ENCODE data around the gene PACRG. TPM values are rescaled to one million over a fixed set of nuclear protein-coding genes. Genes with fewer than 3 reads are reported as not detected.

Gene PACRG
- total RNA-seq, 1 experiment from 2014 or later = not detected

- H3K27me3 Mint-ChIP-seq (ENCODE audit: insufficient read depth, unreplicated experiment) = no peaks in the 10 kb centered on the region
- no peak for DNase-seq
- POLR2A ChIA-PET = no interaction called here
- H3K9me3 Mint-ChIP-seq (ENCODE audit: unreplicated experiment) = no peaks in the 10 kb centered on the region
- Histone ChIP-seq H3K36me3 (ENCODE audit: control insufficient read depth, insufficient read depth, low read length) (no peaks in the 10 kb centered on the region), H3K4me3 (ENCODE audit: low read depth, low read length) (no peak overlapping the region), H3K27me3 (replicated peaks; ENCODE audit: control insufficient read depth, insufficient read depth, low read length) (no peaks in the 10 kb centered on the region), H3K9me3 (no peaks in the 10 kb centered on the region), H3K4me1 (no peaks in the 10 kb centered on the region)
- BruUV-seq (replicated peaks) = no TSS peak
- H3K4me1 Mint-ChIP-seq (ENCODE audit: low read depth, unreplicated experiment) = no peaks in the 10 kb centered on the region
- intact Hi-C loops (cut with micrococcal nuclease; ENCODE audit: unreplicated experiment) = no loop called here
- H3K4me3 Mint-ChIP-seq (ENCODE audit: unreplicated experiment) = no peak overlapping the region
- no peak overlapping the region for H3K27ac Mint-ChIP-seq (ENCODE audit: unreplicated experiment)
- H3K36me3 Mint-ChIP-seq (ENCODE audit: insufficient read depth, unreplicated experiment) = no peaks in the 10 kb centered on the region
- CTCF ChIA-PET = no interaction called here
- no peak for TF ChIP-seq CTCF (IDR thresholded peaks at IDR 0.05; ENCODE audit: insufficient read depth in 1 of 2, low read depth in 1 of 2, low read length in 1 of 2, severe bottlenecking in 1 of 2, unreplicated experiment in 1 of 2)
Observed at GRCh38 chr6:162882801-162883481, 155.2 kb downstream of the PACRG start.

DNA sequence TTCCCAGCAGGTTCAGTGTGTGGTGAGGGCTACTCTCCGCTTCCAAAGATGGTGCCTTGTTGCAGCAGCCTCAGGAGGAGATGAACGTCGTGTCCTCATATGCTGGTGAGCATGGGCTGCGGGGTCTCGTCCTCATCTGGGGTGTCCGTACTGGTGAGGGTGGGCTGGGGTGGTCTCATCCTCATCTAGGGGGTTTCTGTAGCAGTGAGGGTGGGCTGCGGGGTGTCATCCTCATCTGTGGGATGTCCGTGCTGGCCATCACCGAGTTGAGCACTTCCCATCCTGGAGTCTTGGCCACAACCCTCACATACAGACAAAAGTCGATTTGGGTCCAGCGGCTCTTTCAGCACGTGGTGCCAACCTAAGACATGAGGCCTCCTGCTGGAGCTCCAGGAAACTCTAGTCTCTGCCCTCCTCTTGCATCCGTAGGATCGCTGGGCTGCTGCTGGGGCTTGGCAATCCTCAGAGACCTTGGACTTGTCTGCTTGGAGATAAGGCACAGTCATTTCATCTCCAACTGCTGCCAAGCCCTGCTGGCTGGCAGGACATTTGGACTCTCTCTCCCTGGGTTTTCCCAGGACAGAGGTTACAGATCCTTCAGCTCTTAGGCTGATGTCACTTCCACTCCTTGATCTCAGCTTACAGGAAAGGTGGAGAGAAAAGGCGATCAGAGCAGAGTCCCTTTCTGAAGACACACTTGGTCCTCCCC lies 160.4 kb downstream of the PACRG start:
- no peak for DNase-seq
- Histone ChIP-seq H3K9me3 (no peaks in the 10 kb centered on the region), H3K4me1 (no peaks in the 10 kb centered on the region), H3K4me3 (ENCODE audit: low read depth, low read length) (no peak overlapping the region), H3K27me3 (replicated peaks; ENCODE audit: control insufficient read depth, insufficient read depth, low read length) (no peaks in the 10 kb centered on the region), H3K36me3 (ENCODE audit: control insufficient read depth, insufficient read depth, low read length) (no peaks in the 10 kb centered on the region)
- Mint-ChIP-seq H3K27ac (ENCODE audit: unreplicated experiment) (no peak overlapping the region), H3K9me3 (ENCODE audit: unreplicated experiment) (no peaks in the 10 kb centered on the region), H3K27me3 (ENCODE audit: insufficient read depth, unreplicated experiment) (no peaks in the 10 kb centered on the region), H3K4me3 (ENCODE audit: unreplicated experiment) (no peak overlapping the region), H3K4me1 (ENCODE audit: low read depth, unreplicated experiment) (no peaks in the 10 kb centered on the region), H3K36me3 (ENCODE audit: insufficient read depth, unreplicated experiment) (no peaks in the 10 kb centered on the region)
- TF ChIP-seq CTCF (IDR thresholded peaks at IDR 0.05; ENCODE audit: insufficient read depth in 1 of 2, low read depth in 1 of 2, low read length in 1 of 2, severe bottlenecking in 1 of 2, unreplicated experiment in 1 of 2) = no peak
- POLR2A ChIA-PET = no interaction called here
- no TSS peak for BruUV-seq (replicated peaks)
- intact Hi-C loops (cut with micrococcal nuclease; ENCODE audit: unreplicated experiment) = no loop called here
- CTCF ChIA-PET = no interaction called here

- intact Hi-C loops (cut with micrococcal nuclease; ENCODE audit: unreplicated experiment) = no loop called here
- CTCF ChIA-PET = no interaction called here
- POLR2A ChIA-PET = no interaction called here
Observed at GRCh38 chr6:162889303-162889702, 161.5 kb downstream of the PACRG start.

More at GRCh38 chr6:162889303-162889702, 161.5 kb downstream of the PACRG start:
- Histone ChIP-seq H3K4me1 (no peaks in the 10 kb centered on the region), H3K9me3 (no peaks in the 10 kb centered on the region), H3K27me3 (replicated peaks; ENCODE audit: control insufficient read depth, insufficient read depth, low read length) (no peaks in the 10 kb centered on the region), H3K4me3 (ENCODE audit: low read depth, low read length) (no peak overlapping the region), H3K36me3 (ENCODE audit: control insufficient read depth, insufficient read depth, low read length) (no peaks in the 10 kb centered on the region)
- DNase-seq = no peak
- Mint-ChIP-seq H3K27me3 (ENCODE audit: insufficient read depth, unreplicated experiment) (no peaks in the 10 kb centered on the region), H3K9me3 (ENCODE audit: unreplicated experiment) (no peaks in the 10 kb centered on the region), H3K4me3 (ENCODE audit: unreplicated experiment) (no peak overlapping the region), H3K36me3 (ENCODE audit: insufficient read depth, unreplicated experiment) (no peaks in the 10 kb centered on the region), H3K27ac (ENCODE audit: unreplicated experiment) (no peak overlapping the region), H3K4me1 (ENCODE audit: low read depth, unreplicated experiment) (no peaks in the 10 kb centered on the region)
- TF ChIP-seq CTCF (IDR thresholded peaks at IDR 0.05; ENCODE audit: insufficient read depth in 1 of 2, low read depth in 1 of 2, low read length in 1 of 2, severe bottlenecking in 1 of 2, unreplicated experiment in 1 of 2) = no peak
- no TSS peak for BruUV-seq (replicated peaks)

All from Caco-2 (cell line).